IPS-NIHi11 (cell line): ENCODE data around the gene MAP3K5.

ENCODE experiments used
- DNase-seq: peaks from one replicate; pipeline ENCODE4 v3.0.0; 2012; ENCODE audit warnings: mixed read lengths, low spot score

Gene MAP3K5

GRCh38 chr6:136643850-136644596 lies 148.3 kb downstream of the MAP3K5 start:
- peak; percentile 83 for DNase-seq

GRCh38 chr6:136641873-136642465 lies 150.3 kb downstream of the MAP3K5 start:
- no peak for DNase-seq

GRCh38 chr6:136641166-136641565 lies 151.1 kb downstream of the MAP3K5 start:
- DNase-seq: no peak

- no peak for DNase-seq
Observed at GRCh38 chr6:136640132-136640915, 152.0 kb downstream of the MAP3K5 start.

- DNase-seq: no peak
Observed at GRCh38 chr6:136639702-136640101, 152.6 kb downstream of the MAP3K5 start.

- no peak for DNase-seq
Observed at GRCh38 chr6:136635615-136636014, 156.7 kb downstream of the MAP3K5 start.

- DNase-seq: no peak
Observed at GRCh38 chr6:136633355-136633754, 158.9 kb downstream of the MAP3K5 start.

- DNase-seq: no peak
Observed at GRCh38 chr6:136628996-136629395, 163.3 kb downstream of the MAP3K5 start.

- DNase-seq: no peak
Observed at GRCh38 chr6:136627191-136627590, 165.1 kb downstream of the MAP3K5 start.

- DNase-seq: no peak
Observed at GRCh38 chr6:136625293-136625692, 167.0 kb downstream of the MAP3K5 start.

GRCh38 chr6:136624347-136624746 lies 167.9 kb downstream of the MAP3K5 start:
- no peak for DNase-seq

GRCh38 chr6:136618086-136618485 lies 174.2 kb downstream of the MAP3K5 start:
- DNase-seq: no peak

- no peak for DNase-seq
Observed at GRCh38 chr6:136616527-136616926, 175.8 kb downstream of the MAP3K5 start.

GRCh38 chr6:136614994-136615393 lies 177.3 kb downstream of the MAP3K5 start:
- DNase-seq: no peak

- DNase-seq: no peak
Observed at GRCh38 chr6:136614350-136614749, 177.9 kb downstream of the MAP3K5 start.

- no peak for DNase-seq
Observed at GRCh38 chr6:136613477-136613876, 178.8 kb downstream of the MAP3K5 start.

- DNase-seq: no peak
Observed at GRCh38 chr6:136612666-136613389, 179.4 kb downstream of the MAP3K5 start.

- no peak for DNase-seq
Observed at GRCh38 chr6:136611746-136612145, 180.5 kb downstream of the MAP3K5 start.

- no peak for DNase-seq
Observed at GRCh38 chr6:136611133-136611532, 181.1 kb downstream of the MAP3K5 start.

- peak; percentile 18 for DNase-seq
Observed at GRCh38 chr6:136609873-136610706, 182.2 kb downstream of the MAP3K5 start.

GRCh38 chr6:136608991-136609390 lies 183.3 kb downstream of the MAP3K5 start:
- DNase-seq: no peak
